Mucosa of stomach (tissue), 1 donor: ENCODE results near the gene CST9.
"Not testable (repeated sequence)": the region's sequence is repeated elsewhere in the genome, so short reads cannot be mapped to it uniquely, and the experiment has no call there.

Source experiments
- H3K27me3 ChIP-seq: one replicate; pipeline ENCODE4 v1.7.0; 2013; ENCODE audit warnings: mild to moderate bottlenecking, low read length; ENCODE audit not compliant: control insufficient read depth, insufficient read depth
- H3K36me3 ChIP-seq: one replicate; pipeline ENCODE4 v1.7.0; 2013; ENCODE audit warnings: low read length; ENCODE audit not compliant: control insufficient read depth, insufficient read depth
- H3K4me1 ChIP-seq: one replicate; pipeline ENCODE4 v1.7.0; 2013; ENCODE audit warnings: mild to moderate bottlenecking, low read length; ENCODE audit not compliant: control insufficient read depth, insufficient read depth
- H3K4me3 ChIP-seq: one replicate; pipeline ENCODE4 v1.7.0; 2013; ENCODE audit warnings: low read length
- H3K9ac ChIP-seq: one replicate; pipeline ENCODE4 v1.7.0; 2013; ENCODE audit warnings: mild to moderate bottlenecking, low read length, moderate library complexity
- H3K9me3 ChIP-seq: one replicate; pipeline ENCODE4 v1.7.0; 2013; ENCODE audit warnings: mild to moderate bottlenecking, low read length, moderate library complexity; ENCODE audit not compliant: control insufficient read depth
- donor health status: Pancreatic carcinoma.

Gene CST9

GRCh38 chr20:23644164-23644563 lies 38.4 kb upstream of the CST9 start:
- H3K4me1 ChIP-seq = no peaks in the 10 kb centered on the region
- H3K4me3 ChIP-seq = no peak overlapping the region
- no peaks in the 10 kb centered on the region for H3K36me3 ChIP-seq
- no peaks in the 10 kb centered on the region for H3K9me3 ChIP-seq
- H3K9ac ChIP-seq = no peak overlapping the region
- no peaks in the 10 kb centered on the region for H3K27me3 ChIP-seq

GRCh38 chr20:23643659-23644058 lies 37.9 kb upstream of the CST9 start:
- Histone ChIP-seq H3K9ac (no peak overlapping the region), H3K27me3 (no peaks in the 10 kb centered on the region), H3K4me3 (no peak overlapping the region), H3K36me3 (no peaks in the 10 kb centered on the region), H3K9me3 (no peaks in the 10 kb centered on the region), H3K4me1 (peaks cover 2% of the 10 kb centered on the region)

DNA sequence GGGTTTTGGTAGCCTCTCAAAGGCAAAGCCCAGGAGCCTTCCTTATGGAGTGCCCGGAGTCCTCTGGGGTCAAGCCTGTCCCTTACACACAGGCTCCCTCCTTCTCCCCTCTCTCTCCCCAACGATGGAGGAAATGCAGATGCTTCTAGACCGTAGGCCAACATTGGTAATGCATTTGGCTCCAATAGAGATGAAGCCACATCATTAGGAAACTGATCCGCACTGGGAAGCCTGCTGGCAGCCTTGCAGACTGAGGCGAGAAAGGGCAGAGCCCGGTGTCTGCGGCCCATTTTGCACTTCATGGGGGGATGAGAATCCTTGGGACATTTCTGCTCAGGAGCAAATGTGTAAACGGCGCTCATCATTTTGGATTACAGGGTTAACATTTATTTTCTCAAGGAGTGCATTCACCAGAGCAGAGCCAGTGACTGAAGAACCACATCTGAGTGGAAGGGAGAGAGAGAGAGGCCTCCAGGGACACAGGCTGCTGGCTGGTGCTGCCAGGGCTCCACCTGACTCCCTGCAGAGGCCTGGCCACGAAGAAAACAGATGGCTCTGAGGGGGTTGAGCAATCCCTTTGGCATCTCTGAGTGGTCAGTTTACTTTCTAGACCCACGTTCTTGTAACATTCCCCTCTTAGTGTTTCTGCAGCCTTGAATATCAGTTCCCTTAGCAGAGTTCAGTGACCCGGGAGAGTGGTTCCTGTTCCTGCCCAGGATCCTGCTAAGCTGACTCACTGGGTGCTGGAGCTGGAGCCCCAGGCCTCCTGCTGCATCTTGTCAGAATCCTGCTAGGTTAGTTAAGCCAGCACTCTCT lies 36.4 kb upstream of the CST9 start:
- Histone ChIP-seq H3K9me3 (no peaks in the 10 kb centered on the region), H3K4me3 (no peak overlapping the region), H3K4me1 (peaks cover 6% of the 10 kb centered on the region), H3K9ac (no peak overlapping the region), H3K36me3 (no peaks in the 10 kb centered on the region), H3K27me3 (no peaks in the 10 kb centered on the region)

DNA sequence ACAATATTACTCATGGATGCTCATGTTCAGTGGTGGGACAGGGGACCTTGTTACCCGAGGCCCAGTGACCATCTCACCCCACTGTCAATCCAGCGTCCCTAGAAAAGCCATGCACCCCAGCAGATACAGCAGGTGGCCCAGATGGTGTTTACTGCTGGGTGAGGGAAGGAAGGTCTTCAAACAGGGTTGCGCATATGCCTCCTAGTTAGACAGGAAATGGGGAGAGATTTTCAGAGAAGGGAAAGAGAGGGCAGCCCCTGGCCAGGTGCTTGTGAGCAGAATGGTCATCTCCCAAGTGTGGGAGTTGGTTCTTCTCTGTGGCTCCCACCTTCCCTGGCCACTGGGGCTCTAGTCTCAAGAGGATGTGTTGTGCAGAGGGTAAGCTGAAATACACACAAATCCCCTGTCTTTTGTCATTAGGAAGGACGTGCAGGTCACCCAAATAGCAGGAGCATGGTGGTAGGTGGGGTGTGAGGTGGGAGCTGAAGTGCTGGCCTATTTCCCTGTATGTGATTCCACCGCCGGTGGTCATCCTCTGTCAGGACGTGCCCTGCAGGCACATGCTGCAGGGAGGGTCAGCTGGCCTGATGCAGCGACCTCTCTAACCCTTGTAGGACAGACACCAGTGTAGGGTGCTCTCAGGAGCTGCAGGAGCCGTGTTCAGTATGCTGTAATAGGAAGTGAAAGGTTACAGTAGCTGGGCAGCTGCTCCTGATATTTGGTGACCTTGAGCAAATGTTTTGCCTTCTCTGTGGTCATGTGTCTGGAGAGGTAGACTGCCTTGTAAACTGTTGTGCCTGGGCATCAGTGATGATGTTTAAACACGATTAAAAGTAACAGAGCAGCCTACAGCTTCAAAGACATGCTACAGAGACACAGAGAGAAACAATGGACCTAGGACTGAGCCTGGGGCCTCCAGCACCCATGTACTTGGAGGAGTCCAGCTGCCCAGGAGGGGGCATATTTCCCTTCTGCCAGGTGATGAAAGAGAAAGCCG lies 35.3 kb upstream of the CST9 start:
- peaks cover 14% of the 10 kb centered on the region for H3K4me1 ChIP-seq
- no peak overlapping the region for H3K9ac ChIP-seq
- no peaks in the 10 kb centered on the region for H3K9me3 ChIP-seq
- no peaks in the 10 kb centered on the region for H3K27me3 ChIP-seq
- no peaks in the 10 kb centered on the region for H3K36me3 ChIP-seq
- no peak overlapping the region for H3K4me3 ChIP-seq

DNA sequence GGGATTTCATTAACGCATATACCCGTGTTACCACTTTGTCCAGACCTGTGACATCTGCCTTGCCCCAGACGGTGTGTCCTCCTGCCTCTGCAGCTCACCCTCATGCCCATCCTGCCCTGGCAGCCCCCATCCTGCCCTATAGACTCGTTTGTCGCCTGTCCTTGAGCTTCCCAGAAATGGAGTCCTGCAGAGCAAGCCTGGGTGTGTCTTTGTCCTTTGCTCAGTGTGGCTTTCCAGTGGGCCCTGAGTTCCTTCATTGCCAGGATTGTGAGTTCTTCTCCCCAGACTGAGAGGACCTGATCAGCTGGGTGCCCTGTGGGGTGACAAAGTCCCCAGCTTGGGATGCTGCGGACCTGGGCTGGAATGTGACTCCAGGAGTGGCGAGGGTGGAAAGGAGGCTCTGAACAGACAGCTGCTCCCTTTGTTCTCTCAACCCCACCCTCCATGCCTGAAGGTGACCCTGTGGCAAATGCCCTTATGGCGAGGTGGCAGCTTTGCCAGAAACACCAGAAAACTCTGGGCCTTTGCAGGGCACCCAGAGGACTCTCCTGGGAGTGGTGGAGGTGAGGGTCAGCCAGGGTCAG lies 34.4 kb upstream of the CST9 start:
- Histone ChIP-seq H3K36me3 (peaks cover under 1% of the 10 kb centered on the region), H3K9ac (no peak overlapping the region), H3K9me3 (no peaks in the 10 kb centered on the region), H3K27me3 (no peaks in the 10 kb centered on the region), H3K4me1 (peaks cover 22% of the 10 kb centered on the region), H3K4me3 (no peak overlapping the region)

GRCh38 chr20:23639490-23639958 lies 33.8 kb upstream of the CST9 start:
- Histone ChIP-seq H3K36me3 (peaks cover 7% of the 10 kb centered on the region), H3K9me3 (no peaks in the 10 kb centered on the region), H3K9ac (no peak overlapping the region), H3K4me1 (peaks cover 28% of the 10 kb centered on the region), H3K27me3 (no peaks in the 10 kb centered on the region), H3K4me3 (no peak overlapping the region)

DNA sequence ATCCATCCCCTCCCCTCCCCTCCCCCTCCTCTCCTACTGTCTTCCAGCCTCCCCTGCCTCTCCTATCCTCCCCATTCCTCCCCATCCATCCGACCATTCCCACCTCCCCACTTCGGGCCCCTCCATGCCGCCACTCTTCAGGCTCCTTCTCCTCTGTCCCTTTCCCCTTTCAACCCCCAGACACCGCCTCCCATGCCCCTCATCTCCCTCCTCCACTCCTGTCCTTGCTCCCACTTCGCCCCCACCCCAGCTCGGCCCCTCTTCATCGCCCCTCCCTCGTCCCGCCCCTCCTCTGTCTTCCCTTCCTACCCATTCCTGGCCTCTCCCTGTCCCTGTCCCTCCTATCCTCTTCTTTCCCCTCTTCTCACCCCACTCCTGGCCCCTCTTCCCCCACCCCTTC lies 32.6 kb upstream of the CST9 start:
- Histone ChIP-seq H3K9ac (no peak overlapping the region), H3K27me3 (no peaks in the 10 kb centered on the region), H3K36me3 (peaks cover 14% of the 10 kb centered on the region), H3K9me3 (no peaks in the 10 kb centered on the region), H3K4me3 (no peak overlapping the region), H3K4me1 (peaks cover 34% of the 10 kb centered on the region)

DNA sequence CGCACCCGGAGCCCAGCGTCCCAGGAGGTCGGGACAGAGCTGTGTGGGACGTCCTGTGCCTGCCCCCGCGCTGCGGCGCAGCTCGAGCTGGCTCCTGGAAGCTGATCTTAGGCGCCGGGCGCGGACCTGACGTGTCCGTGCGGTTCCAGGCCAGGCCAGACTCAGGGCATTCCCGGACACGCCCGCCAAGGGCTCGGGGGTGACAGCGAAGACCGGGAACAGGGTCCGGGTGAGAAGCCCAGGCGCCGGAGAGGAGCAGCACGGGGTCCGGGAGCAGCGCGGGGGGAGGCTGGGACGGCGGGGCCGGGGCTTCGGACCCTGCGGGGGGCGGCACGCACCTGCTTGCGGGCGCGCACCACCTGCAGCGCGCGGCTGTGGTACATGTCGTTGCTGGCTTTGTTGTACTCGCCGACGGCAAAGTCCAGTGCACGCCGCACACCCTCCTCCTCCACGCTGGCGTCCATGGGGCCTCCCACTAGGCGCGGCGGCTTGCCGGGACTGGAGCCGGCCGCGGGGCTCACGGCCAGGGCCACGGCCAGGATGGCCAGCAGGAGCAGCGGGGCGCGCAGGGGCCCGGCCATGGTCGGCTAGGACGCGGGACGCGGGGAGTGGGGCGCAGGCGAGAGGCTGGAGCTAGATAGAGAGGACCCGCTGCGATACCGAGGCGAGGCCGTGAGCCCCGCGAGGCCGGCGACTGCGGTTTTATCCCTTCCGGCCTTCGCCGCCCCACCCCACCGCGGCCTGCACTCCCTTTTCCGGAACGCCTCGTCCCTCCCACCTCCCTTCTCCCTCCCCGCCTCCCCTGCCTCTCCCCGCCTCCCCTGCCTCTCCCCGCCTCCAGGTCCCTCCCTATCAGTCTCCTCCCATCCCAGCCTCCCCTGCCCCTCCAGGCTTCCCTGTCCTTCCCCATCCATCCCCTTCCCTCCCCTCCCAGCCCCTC lies 31.8 kb upstream of the CST9 start, which contains the start of gene CST3:
CST3 (minus strand) TSS at position 674 of the 940 bp plus-strand sequence; CDS start at position 581, 93 bp downstream.
- H3K9me3 ChIP-seq = no peaks in the 10 kb centered on the region
- H3K27me3 ChIP-seq = no peaks in the 10 kb centered on the region
- H3K9ac ChIP-seq = peak within 1 kb of the TSS; percentile 90
- H3K4me3 ChIP-seq = peak within 1 kb of the TSS; percentile 45
- H3K4me1 ChIP-seq = peaks cover 34% of the 10 kb centered on the region
- H3K36me3 ChIP-seq = peaks cover 17% of the 10 kb centered on the region

GRCh38 chr20:23636908-23637281 lies 31.2 kb upstream of the CST9 start:
- peak overlapping the region; percentile 90 for H3K9ac ChIP-seq
- peak overlapping the region; percentile 45 for H3K4me3 ChIP-seq
- no peaks in the 10 kb centered on the region for H3K9me3 ChIP-seq
- H3K36me3 ChIP-seq = peaks cover 17% of the 10 kb centered on the region
- H3K4me1 ChIP-seq = peaks cover 34% of the 10 kb centered on the region
- no peaks in the 10 kb centered on the region for H3K27me3 ChIP-seq

- Histone ChIP-seq H3K4me1 (peaks cover 34% of the 10 kb centered on the region), H3K4me3 (peak overlapping the region; percentile 45), H3K36me3 (peaks cover 17% of the 10 kb centered on the region), H3K27me3 (no peaks in the 10 kb centered on the region), H3K9me3 (no peaks in the 10 kb centered on the region), H3K9ac (peak overlapping the region; percentile 90)
These were observed 30.6 kb upstream of the CST9 start for GRCh38 chr20:23636182-23636907.

GRCh38 chr20:23635768-23636090 lies 30.0 kb upstream of the CST9 start:
- H3K9ac ChIP-seq, H3K9me3 ChIP-seq, H3K27me3 ChIP-seq, H3K4me3 ChIP-seq: not testable (repeated sequence)
- peaks cover 17% of the 10 kb centered on the region for H3K36me3 ChIP-seq
- H3K4me1 ChIP-seq = peaks cover 34% of the 10 kb centered on the region
